ENCODE results near the gene PMIS2. TPM values are rescaled to one million over a fixed set of nuclear protein-coding genes. Genes with fewer than 3 reads are reported as not detected.

PMIS2 gene
- polyA plus RNA-seq, 1 experiment, result not detected

- ChIA-PET POLR2A (no interaction called here), CTCF (interaction anchor here (1.0 kb wide), 1 partner anchor 256 kb away, joined by 3 read pairs; no protein-coding TSS in a partner anchor)
- no peak for TF ChIP-seq CTCF (IDR thresholded peaks at IDR 0.05; ENCODE audit: low read depth, low read length)
- H3K4me3 ChIP-seq (ENCODE audit: low read depth, low read length), result no peak overlapping the region
- no peak overlapping the region for H3K27ac ChIP-seq (ENCODE audit: low read depth, low read length)
- peaks cover 2% of the 10 kb centered on the region for H3K27me3 ChIP-seq (ENCODE audit: control insufficient read depth, insufficient read depth, low read length)
- no peaks in the 10 kb centered on the region; the same call in none of the 2 replicates for H3K9me3 ChIP-seq (ENCODE audit: control insufficient read depth, insufficient read depth, low read length)
- DNase-seq (ENCODE audit: low read depth, low spot score), result no peak
Measured at GRCh38 chr19:35609851-35610353, 23.9 kb downstream of the PMIS2 start.

- Histone ChIP-seq H3K27ac (ENCODE audit: low read depth, low read length) (peak overlapping the region; percentile 2), H3K27me3 (ENCODE audit: control insufficient read depth, insufficient read depth, low read length) (no peaks in the 10 kb centered on the region), H3K9me3 (ENCODE audit: control insufficient read depth, insufficient read depth, low read length) (no peaks in the 10 kb centered on the region; the same call in 1 of the 2 replicates), H3K4me3 (ENCODE audit: low read depth, low read length) (peak overlapping the region; percentile 50)
- POLR2A ChIA-PET, result interaction anchor here (0.8 kb wide), 1 partner anchor 90 kb away, joined by 3 read pairs; no protein-coding TSS in a partner anchor
- CTCF ChIA-PET, result interaction anchor here (0.7 kb wide), 1 partner anchor 102 kb away, joined by 3 read pairs; no protein-coding TSS in a partner anchor
- TF ChIP-seq CTCF (IDR thresholded peaks at IDR 0.05; ENCODE audit: low read depth, low read length), result no peak
- no peak for DNase-seq (ENCODE audit: low read depth, low spot score)
Measured at GRCh38 chr19:35612224-35612558, 26.2 kb downstream of the PMIS2 start.

- ChIA-PET POLR2A (interaction anchor here (0.8 kb wide), 1 partner anchor 89 kb away, joined by 3 read pairs; no protein-coding TSS in a partner anchor), CTCF (interaction anchor here (0.7 kb wide), 1 partner anchor 102 kb away, joined by 3 read pairs; no protein-coding TSS in a partner anchor)
Measured at GRCh38 chr19:35612559-35613321, 26.8 kb downstream of the PMIS2 start, which contains the start of gene HAUS5. Gene HAUS5 (plus strand): TSS chr19:35612735. CDS start chr19:35612795, 60 bp downstream.

GRCh38 chr19:35613574-35613973 lies 27.6 kb downstream of the PMIS2 start:
- Histone ChIP-seq H3K27ac (ENCODE audit: low read depth, low read length) (no peak overlapping the region), H3K9me3 (ENCODE audit: control insufficient read depth, insufficient read depth, low read length) (no peaks in the 10 kb centered on the region; the same call in 1 of the 2 replicates), H3K4me3 (ENCODE audit: low read depth, low read length) (no peak overlapping the region), H3K27me3 (ENCODE audit: control insufficient read depth, insufficient read depth, low read length) (no peaks in the 10 kb centered on the region)
- ChIA-PET POLR2A (no interaction called here), CTCF (no interaction called here)
- no peak for DNase-seq (ENCODE audit: low read depth, low spot score)
- TF ChIP-seq CTCF (IDR thresholded peaks at IDR 0.05; ENCODE audit: low read depth, low read length), result no peak

More at GRCh38 chr19:35612559-35613321, 26.8 kb downstream of the PMIS2 start, which contains the start of gene HAUS5:
- peak within 1 kb of the TSS; percentile 93 for H3K4me3 ChIP-seq (ENCODE audit: low read depth, low read length)
- peak within 1 kb of the TSS; percentile 2 for H3K27ac ChIP-seq (ENCODE audit: low read depth, low read length)
- H3K27me3 ChIP-seq (ENCODE audit: control insufficient read depth, insufficient read depth, low read length), result no peaks in the 10 kb centered on the region
- TF ChIP-seq CTCF (IDR thresholded peaks at IDR 0.05; ENCODE audit: low read depth, low read length), result no peak
- H3K9me3 ChIP-seq (ENCODE audit: control insufficient read depth, insufficient read depth, low read length), result no peaks in the 10 kb centered on the region; the same call in 1 of the 2 replicates
- peak; percentile 60 for DNase-seq (ENCODE audit: low read depth, low spot score)

- TF ChIP-seq CTCF (IDR thresholded peaks at IDR 0.05; ENCODE audit: low read depth, low read length), result no peak
- CTCF ChIA-PET, result no interaction called here
- Histone ChIP-seq H3K9me3 (ENCODE audit: control insufficient read depth, insufficient read depth, low read length) (no peaks in the 10 kb centered on the region; the same call in 1 of the 2 replicates), H3K27me3 (ENCODE audit: control insufficient read depth, insufficient read depth, low read length) (no peaks in the 10 kb centered on the region), H3K27ac (ENCODE audit: low read depth, low read length) (no peak overlapping the region), H3K4me3 (ENCODE audit: low read depth, low read length) (no peak overlapping the region)
- POLR2A ChIA-PET, result no interaction called here
- DNase-seq (ENCODE audit: low read depth, low spot score), result no peak
Measured at GRCh38 chr19:35615036-35615435, 29.1 kb downstream of the PMIS2 start.

All from AG04450 (cell line).